Adipocyte (in vitro differentiated cells): ENCODE results near the gene SLC35F3.

ENCODE experiments used
- DNase-seq: peaks from one replicate; pipeline ENCODE4 v3.0.0-alpha.2; 2015; ENCODE audit warnings: low read depth
- H3K27me3 ChIP-seq: replicated peaks from 2 replicates; pipeline ENCODE4 v1.7.0; 2013; ENCODE audit warnings: mild to moderate bottlenecking, low read length, moderate library complexity; ENCODE audit not compliant: control insufficient read depth, insufficient read depth
- H3K36me3 ChIP-seq: 2 replicates; pipeline ENCODE4 v1.7.0; 2013; ENCODE audit warnings: low read length, mild to moderate bottlenecking, moderate library complexity; ENCODE audit not compliant: control insufficient read depth, insufficient read depth, severe bottlenecking
- H3K4me1 ChIP-seq: 2 replicates; pipeline ENCODE4 v1.7.0; 2013; ENCODE audit warnings: mild to moderate bottlenecking, low read length, moderate library complexity; ENCODE audit not compliant: control insufficient read depth, insufficient read depth
- H3K4me3 ChIP-seq: 2 replicates; pipeline ENCODE4 v1.7.0; 2013; ENCODE audit warnings: mild to moderate bottlenecking, low read length, moderate library complexity
- H3K9ac ChIP-seq: 2 replicates; pipeline ENCODE4 v1.7.0; 2013; ENCODE audit warnings: mild to moderate bottlenecking, low read length, moderate library complexity
- H3K9me3 ChIP-seq: 2 replicates; pipeline ENCODE4 v1.7.0; 2013; ENCODE audit warnings: mild to moderate bottlenecking, low read length, moderate library complexity; ENCODE audit not compliant: control insufficient read depth

The SLC35F3 gene

DNA sequence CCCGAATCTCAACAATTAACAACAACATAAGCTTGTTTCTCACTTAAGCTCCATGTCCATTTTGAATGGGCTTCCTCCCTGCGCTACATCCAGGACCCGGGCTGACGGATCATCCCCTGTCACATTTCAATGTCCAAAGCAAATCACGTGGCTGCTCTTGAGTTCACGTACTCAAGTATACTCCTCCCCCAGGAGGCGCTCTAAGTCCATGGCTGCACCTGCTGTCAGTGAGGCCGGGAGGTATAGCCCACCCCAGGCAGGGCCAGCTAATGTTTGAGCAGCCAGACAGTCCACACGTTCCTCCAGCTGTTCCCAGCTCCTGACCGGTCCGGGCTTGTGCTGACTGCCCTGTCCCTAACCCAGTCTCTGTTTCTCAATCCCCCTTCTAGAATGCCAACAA lies 220.8 kb downstream of the SLC35F3 start:
- Histone ChIP-seq H3K4me3 (no peak overlapping the region), H3K9ac (no peak overlapping the region), H3K4me1 (no peaks in the 10 kb centered on the region), H3K27me3 (peaks cover 47% of the 10 kb centered on the region), H3K36me3 (no peaks in the 10 kb centered on the region), H3K9me3 (no peaks in the 10 kb centered on the region)
- DNase-seq, result no peak

DNA sequence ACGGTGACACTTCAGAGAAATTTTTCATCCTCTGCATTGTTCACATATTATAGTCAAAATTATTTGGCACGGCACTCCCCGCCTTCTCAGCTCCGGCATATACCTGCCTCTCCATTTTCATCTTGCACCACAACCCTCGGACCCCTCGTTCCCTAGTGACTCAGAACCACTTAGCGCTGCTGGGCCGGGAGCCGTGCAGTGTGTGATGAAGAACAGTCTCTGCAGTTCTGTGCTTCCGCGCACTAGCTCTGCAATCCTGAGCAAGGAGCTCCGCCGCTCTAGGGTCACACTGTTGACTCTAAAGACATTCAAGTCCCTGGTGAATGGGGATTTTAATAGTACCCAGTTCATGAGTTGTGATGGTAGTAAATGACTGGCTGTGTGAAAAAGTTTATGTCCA lies 221.2 kb downstream of the SLC35F3 start:
- no peaks in the 10 kb centered on the region for H3K36me3 ChIP-seq
- no peak overlapping the region for H3K4me3 ChIP-seq
- peaks cover 47% of the 10 kb centered on the region for H3K27me3 ChIP-seq
- H3K4me1 ChIP-seq, result no peaks in the 10 kb centered on the region
- H3K9ac ChIP-seq, result no peak overlapping the region
- no peaks in the 10 kb centered on the region for H3K9me3 ChIP-seq
- DNase-seq, result no peak

DNA sequence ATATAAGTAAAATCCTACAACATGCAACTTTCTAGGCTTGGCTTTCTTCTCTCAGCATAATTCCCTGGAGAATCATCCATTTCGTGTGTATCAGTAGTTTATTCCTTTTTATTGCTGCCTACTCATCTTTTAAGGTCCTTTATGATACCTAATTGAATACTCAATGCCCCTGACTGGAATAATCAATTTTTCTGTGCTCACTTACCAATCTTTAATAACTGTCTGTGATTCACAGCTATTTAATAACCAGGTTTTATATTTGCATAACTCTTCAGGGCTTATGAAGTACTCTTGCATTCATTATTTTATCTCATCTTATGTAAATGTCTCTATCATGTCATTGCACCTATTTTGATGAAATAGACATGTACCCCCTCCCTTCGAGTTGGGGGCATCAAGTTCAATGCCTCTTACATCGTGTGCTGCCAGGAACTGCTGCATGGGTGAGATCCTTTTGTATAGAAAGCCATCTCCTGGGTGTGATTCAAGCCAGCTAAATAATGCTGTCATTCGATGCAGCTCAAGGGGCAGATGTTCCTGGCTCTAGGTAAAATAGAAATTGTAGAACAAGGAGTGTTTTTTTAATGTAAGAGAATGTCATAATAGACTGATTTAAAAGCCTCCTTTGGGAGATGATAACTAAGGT lies 222.7 kb downstream of the SLC35F3 start:
- DNase-seq, result no peak
- H3K4me3 ChIP-seq, result no peak overlapping the region
- H3K9ac ChIP-seq, result no peak overlapping the region
- H3K4me1 ChIP-seq, result no peaks in the 10 kb centered on the region
- H3K27me3 ChIP-seq, result peaks cover 53% of the 10 kb centered on the region
- H3K9me3 ChIP-seq, result no peaks in the 10 kb centered on the region
- no peaks in the 10 kb centered on the region for H3K36me3 ChIP-seq

DNA sequence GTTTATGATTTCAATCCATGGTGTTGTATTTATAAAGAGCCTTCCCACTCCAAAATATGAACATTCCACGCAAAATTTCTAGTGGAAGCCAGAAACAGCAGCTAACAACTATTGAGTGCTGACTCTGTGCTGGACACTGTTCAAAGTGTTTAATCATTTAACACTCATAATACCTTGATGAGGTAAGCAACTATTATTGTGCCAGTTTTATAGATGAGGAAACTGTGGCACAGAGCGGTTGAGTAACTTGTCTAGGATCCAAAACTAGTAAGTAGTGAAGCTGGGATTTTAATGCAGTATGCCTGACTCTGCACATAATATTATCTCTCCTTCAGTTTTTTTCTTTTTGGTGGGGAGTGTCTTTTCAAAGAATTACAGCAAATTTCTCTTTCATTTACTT lies 228.3 kb downstream of the SLC35F3 start:
- H3K4me3 ChIP-seq, result no peak overlapping the region
- H3K36me3 ChIP-seq, result no peaks in the 10 kb centered on the region
- H3K4me1 ChIP-seq, result no peaks in the 10 kb centered on the region
- H3K9me3 ChIP-seq, result no peaks in the 10 kb centered on the region
- H3K9ac ChIP-seq, result no peak overlapping the region
- no peak for DNase-seq
- H3K27me3 ChIP-seq, result peaks cover 18% of the 10 kb centered on the region

DNA sequence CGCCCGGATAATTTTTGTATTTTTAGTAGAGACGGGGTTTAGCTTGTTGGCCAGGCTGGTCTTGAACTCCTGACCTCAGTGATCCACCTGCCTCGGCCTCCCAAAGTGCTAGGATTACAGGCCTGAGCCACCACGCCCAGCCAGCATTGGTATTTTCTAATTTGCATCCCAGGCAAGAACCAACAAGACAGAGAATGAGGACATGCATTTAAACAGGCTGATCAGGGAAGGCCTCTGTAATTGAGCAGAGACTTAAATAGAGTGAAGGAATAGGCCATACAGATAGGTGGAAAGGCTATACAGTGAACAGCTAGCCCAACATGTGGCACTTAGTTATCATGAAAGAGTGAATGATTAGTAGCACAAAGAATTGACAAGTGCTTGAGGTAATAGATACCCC lies 230.4 kb downstream of the SLC35F3 start:
- H3K9ac ChIP-seq, result no peak overlapping the region
- no peaks in the 10 kb centered on the region for H3K4me1 ChIP-seq
- no peak for DNase-seq
- peaks cover 12% of the 10 kb centered on the region for H3K27me3 ChIP-seq
- H3K36me3 ChIP-seq, result no peaks in the 10 kb centered on the region
- no peaks in the 10 kb centered on the region for H3K9me3 ChIP-seq
- no peak overlapping the region for H3K4me3 ChIP-seq

DNA sequence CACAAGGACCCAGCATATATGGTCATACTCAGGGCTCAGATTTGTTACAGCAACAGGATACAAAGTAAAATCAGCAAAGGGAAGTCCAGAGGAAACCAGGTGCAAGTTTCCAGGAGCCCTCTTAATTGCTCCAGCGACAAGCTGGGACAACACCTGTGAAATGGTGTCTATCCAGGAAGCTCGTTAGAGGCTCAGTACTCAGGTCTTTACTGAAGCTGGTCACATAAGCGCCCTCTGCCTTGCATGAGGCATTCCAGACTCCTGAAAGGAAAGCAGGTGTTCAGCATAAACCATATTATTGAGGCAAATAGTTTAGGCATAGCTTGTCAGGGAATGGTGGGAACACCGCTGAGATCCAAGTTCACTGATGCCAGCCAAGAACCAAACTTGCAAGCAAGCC lies 231.0 kb downstream of the SLC35F3 start:
- Histone ChIP-seq H3K4me1 (no peaks in the 10 kb centered on the region), H3K27me3 (peaks cover 12% of the 10 kb centered on the region), H3K9ac (no peak overlapping the region), H3K4me3 (no peak overlapping the region), H3K36me3 (no peaks in the 10 kb centered on the region), H3K9me3 (no peaks in the 10 kb centered on the region)
- no peak for DNase-seq

DNA sequence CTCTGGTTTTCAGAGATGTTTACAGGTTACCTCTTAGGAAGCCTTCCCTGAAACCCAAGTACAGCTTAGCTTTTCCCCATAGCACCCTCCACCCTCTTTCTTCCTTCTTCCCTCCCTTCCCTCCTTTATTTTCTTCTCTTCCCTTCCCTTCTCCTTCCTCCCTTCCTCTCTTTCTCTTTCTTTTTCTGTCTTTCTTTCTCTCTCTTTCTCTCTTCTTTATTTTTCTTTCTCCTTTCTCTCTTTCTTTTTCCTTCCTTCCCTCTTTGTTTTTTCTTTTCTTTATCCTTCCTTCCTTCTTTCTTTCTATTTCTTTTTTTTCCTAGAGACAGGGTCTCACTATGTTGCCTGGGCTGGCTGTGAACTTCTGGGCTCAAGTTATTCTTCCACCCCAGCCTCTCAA lies 231.6 kb downstream of the SLC35F3 start:
- H3K27me3 ChIP-seq, result peaks cover 11% of the 10 kb centered on the region
- no peak for DNase-seq
- no peaks in the 10 kb centered on the region for H3K36me3 ChIP-seq
- no peak overlapping the region for H3K4me3 ChIP-seq
- H3K9me3 ChIP-seq, result no peaks in the 10 kb centered on the region
- H3K9ac ChIP-seq, result no peak overlapping the region
- no peaks in the 10 kb centered on the region for H3K4me1 ChIP-seq

DNA sequence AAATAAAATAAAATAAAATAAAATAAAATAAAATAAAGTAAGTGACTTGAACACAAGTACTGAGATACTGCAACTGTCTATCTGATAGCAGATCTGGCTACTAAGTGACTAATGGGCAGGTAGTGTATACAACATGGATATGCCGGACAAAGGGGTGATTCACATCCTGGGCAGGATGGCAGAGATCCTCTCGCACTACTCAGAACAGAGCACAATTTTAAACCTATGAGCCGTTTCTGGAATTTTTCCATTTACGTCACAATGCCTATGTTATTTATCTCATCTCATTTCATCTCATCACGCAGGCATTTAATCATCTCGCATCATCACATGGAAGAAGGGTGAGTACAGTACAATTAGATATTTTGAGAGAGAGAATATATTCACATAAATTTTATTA lies 235.5 kb downstream of the SLC35F3 start:
- DNase-seq, result peak; percentile 25
- H3K36me3 ChIP-seq, result no peaks in the 10 kb centered on the region
- H3K9me3 ChIP-seq, result peaks cover 5% of the 10 kb centered on the region
- H3K27me3 ChIP-seq, result peaks cover 6% of the 10 kb centered on the region
- H3K4me3 ChIP-seq, result no peak overlapping the region
- H3K4me1 ChIP-seq, result no peaks in the 10 kb centered on the region
- no peak overlapping the region for H3K9ac ChIP-seq

DNA sequence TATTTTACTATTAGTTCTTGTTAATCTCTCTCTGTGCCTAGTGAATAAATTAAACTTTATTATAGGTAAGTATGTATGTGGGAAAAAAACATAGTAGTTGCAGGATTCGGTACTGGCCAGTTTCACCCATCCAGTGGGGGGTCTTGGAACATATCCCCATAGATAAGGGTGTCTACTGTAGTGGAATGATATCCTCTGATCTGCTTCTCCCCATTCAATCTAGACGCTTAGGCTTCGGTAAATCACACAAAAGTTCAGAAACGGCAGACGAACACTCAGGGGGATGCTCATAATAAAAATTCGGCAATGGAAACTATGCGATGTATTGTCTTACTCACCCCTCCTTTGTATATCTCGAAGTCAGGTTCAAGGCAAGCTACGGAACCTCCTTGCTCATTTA lies 235.9 kb downstream of the SLC35F3 start:
- Histone ChIP-seq H3K4me3 (no peak overlapping the region), H3K9me3 (peaks cover 5% of the 10 kb centered on the region), H3K36me3 (no peaks in the 10 kb centered on the region), H3K27me3 (peaks cover 6% of the 10 kb centered on the region), H3K9ac (no peak overlapping the region), H3K4me1 (no peaks in the 10 kb centered on the region)
- DNase-seq, result no peak

DNA sequence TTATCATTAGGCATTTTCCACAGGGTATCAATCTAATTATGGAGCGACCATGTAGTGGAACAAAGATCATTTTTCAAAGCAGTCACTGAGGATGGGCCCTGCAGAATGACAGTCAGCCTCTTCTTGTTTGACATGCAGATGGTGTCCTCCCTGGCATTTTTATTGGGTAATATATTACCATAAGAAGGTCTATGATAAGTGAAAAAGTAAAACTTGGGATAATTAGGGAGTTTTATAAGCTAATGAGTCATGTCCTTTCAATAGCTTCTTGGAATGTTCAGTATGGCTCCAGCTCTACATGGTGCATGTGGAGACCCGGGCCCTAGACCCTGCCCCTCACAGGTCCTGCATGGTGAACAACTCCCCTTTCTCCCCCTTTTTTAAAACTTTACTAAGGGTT lies 236.5 kb downstream of the SLC35F3 start:
- no peak for DNase-seq
- peaks cover 5% of the 10 kb centered on the region for H3K9me3 ChIP-seq
- peaks cover 6% of the 10 kb centered on the region for H3K27me3 ChIP-seq
- H3K36me3 ChIP-seq, result no peaks in the 10 kb centered on the region
- H3K4me1 ChIP-seq, result no peaks in the 10 kb centered on the region
- no peak overlapping the region for H3K9ac ChIP-seq
- no peak overlapping the region for H3K4me3 ChIP-seq

DNA sequence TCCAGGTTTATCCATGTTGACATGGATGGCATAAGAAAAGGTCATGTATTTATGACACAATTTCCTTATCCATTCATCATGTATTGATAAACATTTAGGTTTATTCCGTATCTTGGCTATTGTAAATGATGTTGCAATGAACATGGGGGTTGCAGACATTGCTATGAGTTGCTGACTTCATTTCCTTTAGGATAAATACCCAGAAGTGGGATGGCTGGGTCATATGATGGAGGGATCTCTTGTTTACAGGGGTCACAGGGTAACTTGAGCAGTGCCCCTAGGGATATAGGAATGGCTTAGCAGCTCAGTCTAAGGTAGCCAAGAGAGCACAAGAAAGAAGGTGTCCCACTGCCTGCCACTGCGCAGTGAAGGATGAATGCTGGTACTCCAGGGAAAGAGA lies 239.2 kb downstream of the SLC35F3 start:
- no peak for DNase-seq
- Histone ChIP-seq H3K9me3 (peaks cover 7% of the 10 kb centered on the region), H3K36me3 (no peaks in the 10 kb centered on the region), H3K9ac (no peak overlapping the region), H3K27me3 (no peaks in the 10 kb centered on the region), H3K4me1 (no peaks in the 10 kb centered on the region), H3K4me3 (no peak overlapping the region)

DNA sequence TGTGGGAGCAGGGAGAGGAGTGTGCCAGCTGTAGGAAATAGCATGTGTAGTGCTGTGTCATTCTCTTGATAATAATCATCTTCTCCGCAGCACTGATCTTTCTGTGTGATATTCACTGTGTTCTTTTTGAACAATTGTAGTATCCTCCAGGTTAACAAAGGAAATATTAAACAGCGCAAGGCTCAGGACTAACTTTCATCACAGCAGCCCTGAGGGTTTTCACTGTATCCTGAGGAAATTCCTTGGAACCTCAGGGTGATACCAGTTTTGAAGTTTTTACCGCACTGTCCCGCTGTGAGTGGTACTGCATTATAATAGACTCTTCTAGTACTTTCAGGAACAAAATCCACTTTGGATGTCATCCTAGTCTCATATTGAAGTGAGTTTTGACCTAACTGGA lies 240.4 kb downstream of the SLC35F3 start:
- Histone ChIP-seq H3K9me3 (peaks cover 7% of the 10 kb centered on the region), H3K4me1 (no peaks in the 10 kb centered on the region), H3K4me3 (no peak overlapping the region), H3K9ac (no peak overlapping the region), H3K27me3 (no peaks in the 10 kb centered on the region), H3K36me3 (no peaks in the 10 kb centered on the region)
- no peak for DNase-seq
